ENCODE data around the gene SFT2D3. TPM values are rescaled to one million over a fixed set of nuclear protein-coding genes. Genes with fewer than 3 reads are reported as not detected.

Gene SFT2D3
- total RNA-seq, 1 donor from 2014 or later = 6.6 TPM

DNA sequence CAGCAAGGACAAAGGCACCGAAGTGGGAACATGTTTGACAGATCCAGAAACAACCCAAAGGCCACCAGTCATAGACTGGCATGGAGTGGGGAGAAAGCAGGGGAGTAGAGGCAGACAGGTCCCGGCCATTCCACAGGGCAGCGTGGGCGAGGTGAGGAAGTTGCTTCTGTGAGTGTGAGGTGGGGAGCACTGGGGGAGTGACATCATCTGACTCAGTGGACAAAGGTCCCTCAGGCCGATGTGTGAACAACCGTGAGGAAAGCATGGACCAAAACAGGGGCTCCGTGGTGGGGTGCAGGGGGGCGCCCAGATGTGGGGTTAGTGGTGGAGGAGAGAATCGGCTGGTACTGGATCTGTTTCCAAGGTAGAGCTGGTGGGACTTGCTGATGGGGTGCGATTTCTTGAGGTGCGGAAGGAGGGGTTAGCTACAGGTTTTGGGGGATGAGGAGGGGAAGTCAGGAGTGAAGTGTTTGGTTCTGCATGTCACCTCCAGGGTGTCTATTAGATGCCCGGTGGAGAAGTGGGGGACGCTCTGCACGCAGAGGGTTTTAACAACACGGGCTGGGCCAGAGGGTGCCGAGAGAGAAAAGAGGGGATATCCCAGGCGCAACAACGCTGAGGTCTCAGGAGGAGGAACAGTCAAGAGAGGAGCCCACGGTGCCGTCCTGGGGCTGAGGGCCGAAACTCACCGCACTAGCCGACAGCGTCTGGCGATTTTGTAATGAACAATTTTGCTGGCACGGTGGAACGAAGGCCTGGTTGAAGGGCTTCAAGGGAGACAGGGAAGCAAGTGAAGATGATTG lies 2.5 kb upstream of the SFT2D3 start:
- H3K36me3 Mint-ChIP-seq (ENCODE audit: low read depth) = peaks cover 6% of the 10 kb centered on the region
- no peaks in the 10 kb centered on the region for H3K27me3 Mint-ChIP-seq (ENCODE audit: insufficient read depth)
- no peak overlapping the region for H3K4me3 Mint-ChIP-seq
- peaks cover 27% of the 10 kb centered on the region for H3K4me1 Mint-ChIP-seq (ENCODE audit: low read depth)
- no peak for DNase-seq (ENCODE audit: low spot score)
- H3K9me3 Mint-ChIP-seq = no peaks in the 10 kb centered on the region
- H3K27ac Mint-ChIP-seq = peak overlapping the region; percentile 3
- intact Hi-C loops (cut with micrococcal nuclease) = loop anchor here (5.0 kb wide), 1 partner anchor 106 kb away; no protein-coding TSS in a partner anchor

DNA sequence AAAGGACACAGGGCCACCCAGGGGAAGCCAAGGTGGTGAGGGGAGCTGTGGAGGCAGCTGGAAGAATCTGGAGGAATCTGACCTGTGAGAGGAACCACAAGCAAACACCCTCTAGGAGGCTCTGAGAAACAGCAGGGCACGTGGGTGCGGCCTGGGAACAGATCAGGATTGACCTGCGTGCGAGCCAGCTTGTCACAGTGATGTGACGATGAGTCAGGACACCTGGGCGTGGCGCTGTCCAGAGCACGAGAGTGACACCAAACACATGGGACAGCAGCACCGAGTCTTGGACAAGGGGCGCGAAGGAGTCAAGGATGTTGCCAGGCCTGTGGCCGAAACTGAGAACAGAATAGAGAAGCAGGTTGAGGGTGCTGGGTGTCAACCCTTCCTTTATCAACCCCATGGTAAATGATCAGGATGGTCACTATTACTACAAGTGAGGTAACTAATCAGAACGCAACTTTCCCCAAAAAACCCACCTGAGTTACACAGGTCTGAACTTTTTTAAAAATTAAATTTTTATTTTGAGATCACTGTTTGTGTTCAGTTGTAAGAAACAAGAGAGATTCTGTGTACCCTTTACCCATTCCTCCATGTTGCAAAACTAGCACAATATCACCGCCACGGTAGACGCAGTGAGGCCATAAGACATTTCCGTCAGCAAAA lies 637 bp upstream of the SFT2D3 start:
- H3K27ac Mint-ChIP-seq = peak overlapping the region; percentile 97
- DNase-seq (ENCODE audit: low spot score) = no peak
- H3K36me3 Mint-ChIP-seq (ENCODE audit: low read depth) = peaks cover 17% of the 10 kb centered on the region

DNA sequence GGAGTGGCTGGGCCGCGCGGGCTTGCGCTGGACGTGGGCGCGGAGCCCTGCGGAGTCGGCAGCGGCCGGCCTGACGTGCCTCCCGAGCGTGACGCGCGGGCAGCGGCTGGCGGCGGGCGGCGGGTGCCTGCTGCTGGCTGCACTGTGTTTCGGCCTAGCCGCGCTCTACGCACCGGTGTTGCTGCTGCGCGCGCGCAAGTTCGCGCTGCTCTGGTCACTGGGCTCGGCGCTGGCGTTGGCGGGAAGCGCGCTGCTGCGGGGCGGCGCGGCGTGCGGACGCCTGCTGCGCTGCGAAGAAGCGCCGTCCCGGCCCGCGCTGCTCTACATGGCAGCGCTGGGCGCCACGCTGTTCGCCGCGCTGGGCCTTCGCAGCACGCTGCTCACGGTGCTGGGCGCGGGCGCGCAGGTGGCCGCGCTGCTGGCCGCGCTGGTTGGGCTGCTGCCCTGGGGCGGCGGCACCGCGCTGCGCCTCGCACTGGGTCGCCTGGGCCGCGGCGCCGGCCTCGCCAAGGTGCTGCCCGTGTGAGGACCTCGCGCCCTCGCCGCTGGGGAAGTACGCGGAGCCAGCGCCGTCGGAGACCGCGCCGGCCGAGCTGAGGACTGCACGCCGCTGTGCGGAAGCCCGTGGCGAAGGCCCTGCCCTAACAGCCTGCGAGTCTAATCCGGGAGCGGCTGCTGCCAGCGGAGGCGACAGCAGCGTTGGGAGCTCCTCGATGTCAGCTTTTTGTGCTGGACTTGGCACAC lies 526 bp downstream of the SFT2D3 start:
- H3K27me3 Mint-ChIP-seq (ENCODE audit: insufficient read depth) = no peaks in the 10 kb centered on the region
- no peaks in the 10 kb centered on the region for H3K9me3 Mint-ChIP-seq
- DNase-seq (ENCODE audit: low spot score) = peak; percentile 78
- H3K4me3 Mint-ChIP-seq = peak overlapping the region; percentile 91
- H3K27ac Mint-ChIP-seq = peak overlapping the region; percentile 96
- intact Hi-C loops (cut with micrococcal nuclease) = loop anchor here (1.0 to 10.0 kb wide), 11 partner anchors 53 to 617 kb away; partner anchors contain the start of genes IWS1, MAP3K2, UGGT1 and WDR33
- H3K36me3 Mint-ChIP-seq (ENCODE audit: low read depth) = peaks cover 20% of the 10 kb centered on the region
- peaks cover 35% of the 10 kb centered on the region for H3K4me1 Mint-ChIP-seq (ENCODE audit: low read depth)

More for the DNA sequence above, 637 bp upstream of the SFT2D3 start:
- Mint-ChIP-seq H3K4me1 (ENCODE audit: low read depth) (peaks cover 35% of the 10 kb centered on the region), H3K9me3 (no peaks in the 10 kb centered on the region), H3K27me3 (ENCODE audit: insufficient read depth) (no peaks in the 10 kb centered on the region), H3K4me3 (peak overlapping the region; percentile 92)
- intact Hi-C loops (cut with micrococcal nuclease) = loop anchor here (1.0 to 10.0 kb wide), 10 partner anchors 52 to 616 kb away; partner anchors contain the start of genes IWS1, MAP3K2 and UGGT1

DNA sequence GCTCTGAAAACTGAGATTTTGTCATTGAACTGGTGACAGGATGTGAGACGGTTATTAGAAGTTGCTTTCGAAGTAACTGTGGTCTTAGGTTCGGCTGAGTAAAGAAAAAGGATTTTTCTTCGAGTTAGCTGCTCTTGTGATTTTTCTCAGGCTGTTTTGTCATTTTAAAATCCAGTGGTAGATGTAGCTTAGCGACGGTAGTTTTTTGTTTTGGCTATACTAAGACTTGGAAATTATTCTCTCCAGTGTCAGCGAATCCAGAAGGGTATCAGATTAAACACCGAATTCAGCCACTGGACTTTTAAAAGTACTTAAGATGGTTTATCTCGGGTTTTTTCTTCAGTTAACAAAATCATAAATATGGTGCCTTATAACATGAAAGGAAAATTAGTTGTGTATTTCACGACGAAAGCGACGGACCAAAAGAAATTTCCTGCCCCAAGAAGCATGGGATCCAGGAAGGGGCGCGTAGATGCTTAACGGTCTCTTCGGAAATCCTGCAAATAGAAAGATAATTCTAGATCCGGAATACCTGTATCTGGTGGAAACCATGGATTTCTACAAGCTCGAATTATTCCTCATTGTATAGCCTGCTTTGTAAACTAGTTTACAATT lies 1.2 kb downstream of the SFT2D3 start:
- H3K27ac Mint-ChIP-seq = peak overlapping the region; percentile 96
- H3K36me3 Mint-ChIP-seq (ENCODE audit: low read depth) = peaks cover 23% of the 10 kb centered on the region
- intact Hi-C loops (cut with micrococcal nuclease) = loop anchor here (1.0 to 10.0 kb wide), 3 partner anchors 109 to 618 kb away; partner anchors contain the start of gene WDR33
- H3K4me3 Mint-ChIP-seq = peak overlapping the region; percentile 91
- no peaks in the 10 kb centered on the region for H3K27me3 Mint-ChIP-seq (ENCODE audit: insufficient read depth)
- H3K4me1 Mint-ChIP-seq (ENCODE audit: low read depth) = peaks cover 35% of the 10 kb centered on the region
- H3K9me3 Mint-ChIP-seq = no peaks in the 10 kb centered on the region
- no peak for DNase-seq (ENCODE audit: low spot score)

DNA sequence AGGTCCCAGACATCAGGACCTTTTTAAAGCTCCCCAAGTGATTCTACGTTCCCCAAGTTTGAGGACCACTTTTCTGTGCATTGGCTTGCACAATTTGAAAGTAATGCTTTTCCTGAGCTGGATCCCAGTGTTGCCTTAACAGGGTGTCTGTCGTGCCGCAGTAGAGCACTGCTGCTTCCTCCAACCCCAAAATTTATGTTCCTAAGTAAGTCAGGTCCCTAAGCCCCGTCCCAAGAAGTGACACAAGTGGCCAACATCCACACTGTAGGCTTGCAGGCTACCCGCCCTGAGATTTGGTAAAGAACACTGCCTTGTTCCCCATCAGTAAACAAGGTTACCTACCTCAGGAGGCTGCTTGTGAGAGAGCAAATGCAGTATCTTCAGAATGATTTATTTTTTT lies 2.0 kb downstream of the SFT2D3 start:
- Mint-ChIP-seq H3K27ac (no peak overlapping the region), H3K36me3 (ENCODE audit: low read depth) (peaks cover 25% of the 10 kb centered on the region), H3K9me3 (no peaks in the 10 kb centered on the region), H3K4me1 (ENCODE audit: low read depth) (peaks cover 35% of the 10 kb centered on the region), H3K4me3 (peak overlapping the region; percentile 33), H3K27me3 (ENCODE audit: insufficient read depth) (no peaks in the 10 kb centered on the region)
- intact Hi-C loops (cut with micrococcal nuclease) = loop anchor here (5.0 to 10.0 kb wide), 2 partner anchors 296 to 618 kb away; no protein-coding TSS in a partner anchor
- DNase-seq (ENCODE audit: low spot score) = no peak

DNA sequence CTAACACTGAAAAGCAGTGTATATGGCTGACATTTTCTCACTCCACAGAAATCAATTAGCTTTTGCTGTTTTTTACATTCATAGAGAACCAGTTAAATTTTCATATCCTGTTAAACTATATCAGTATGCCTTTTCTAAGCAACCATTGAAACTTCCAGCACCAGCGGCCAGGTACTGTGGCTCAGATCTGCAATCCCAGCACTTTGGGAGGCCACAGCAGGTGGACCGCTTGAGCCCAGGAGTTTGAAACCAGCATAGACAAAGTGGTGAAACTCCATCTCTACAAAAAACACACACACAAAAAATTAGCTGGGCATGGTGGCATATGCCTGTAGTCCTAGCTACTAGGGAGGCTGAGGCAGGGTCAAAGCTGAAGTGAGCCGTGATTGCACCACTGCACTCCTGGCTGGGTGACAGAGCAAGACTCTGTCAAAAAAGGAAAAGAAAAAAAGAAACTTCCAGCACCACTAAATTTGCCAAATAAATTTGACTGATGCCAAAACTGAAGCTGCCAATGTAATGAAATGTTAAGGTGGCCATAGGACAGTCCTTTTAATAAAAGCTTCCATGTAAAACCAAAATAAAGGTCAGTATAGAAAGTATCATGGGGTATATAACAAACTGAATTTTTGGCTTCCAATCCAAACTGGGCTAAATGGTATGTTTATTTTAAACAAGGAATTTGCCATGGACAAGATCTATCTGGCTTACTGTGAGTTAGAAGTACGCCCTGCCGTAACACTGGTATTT lies 3.5 kb downstream of the SFT2D3 start:
- Mint-ChIP-seq H3K27me3 (ENCODE audit: insufficient read depth) (no peaks in the 10 kb centered on the region), H3K36me3 (ENCODE audit: low read depth) (peaks cover 32% of the 10 kb centered on the region), H3K27ac (no peak overlapping the region), H3K9me3 (no peaks in the 10 kb centered on the region), H3K4me1 (ENCODE audit: low read depth) (peaks cover 35% of the 10 kb centered on the region), H3K4me3 (no peak overlapping the region)
- no peak for DNase-seq (ENCODE audit: low spot score)
- intact Hi-C loops (cut with micrococcal nuclease) = loop anchor here (5.0 to 10.0 kb wide), 2 partner anchors 298 to 620 kb away; no protein-coding TSS in a partner anchor

DNA sequence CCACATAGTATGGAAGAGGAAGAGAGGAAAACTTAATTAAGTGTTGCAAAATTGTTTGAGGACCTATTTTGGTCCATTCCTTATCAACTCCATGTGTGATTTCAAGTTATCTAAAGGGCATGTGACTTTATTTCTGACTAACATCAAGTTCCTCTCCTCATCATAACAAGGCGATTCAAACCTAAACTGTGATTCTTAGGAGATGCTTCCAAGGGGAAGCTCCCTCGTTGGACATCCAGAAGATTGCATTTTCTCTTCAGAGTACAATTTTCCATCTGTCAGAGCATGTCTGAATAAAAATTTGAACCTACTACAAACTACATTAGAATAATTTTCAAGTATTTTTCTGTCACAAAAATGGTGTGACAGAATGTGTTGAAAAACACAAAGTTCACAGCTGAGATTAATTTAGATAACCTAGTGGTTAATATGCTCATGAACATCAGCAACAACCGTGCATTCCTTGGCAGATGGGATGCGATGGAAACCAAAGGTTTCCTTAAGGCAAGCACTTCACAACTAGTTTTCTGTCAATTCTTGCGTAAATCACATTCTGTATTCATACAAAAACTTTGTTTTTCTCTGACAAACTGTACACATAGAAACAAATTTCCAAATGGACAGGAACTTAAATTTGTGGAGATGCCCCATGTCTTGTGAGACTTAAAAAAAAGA lies 4.2 kb downstream of the SFT2D3 start:
- H3K4me1 Mint-ChIP-seq (ENCODE audit: low read depth) = peaks cover 29% of the 10 kb centered on the region
- H3K27ac Mint-ChIP-seq = no peak overlapping the region
- peaks cover 32% of the 10 kb centered on the region for H3K36me3 Mint-ChIP-seq (ENCODE audit: low read depth)
- no peaks in the 10 kb centered on the region for H3K27me3 Mint-ChIP-seq (ENCODE audit: insufficient read depth)
- no peak for DNase-seq (ENCODE audit: low spot score)
- no peaks in the 10 kb centered on the region for H3K9me3 Mint-ChIP-seq
- H3K4me3 Mint-ChIP-seq = no peak overlapping the region
- intact Hi-C loops (cut with micrococcal nuclease) = loop anchor here (10.0 kb wide), 1 partner anchor 621 kb away; no protein-coding TSS in a partner anchor

DNA sequence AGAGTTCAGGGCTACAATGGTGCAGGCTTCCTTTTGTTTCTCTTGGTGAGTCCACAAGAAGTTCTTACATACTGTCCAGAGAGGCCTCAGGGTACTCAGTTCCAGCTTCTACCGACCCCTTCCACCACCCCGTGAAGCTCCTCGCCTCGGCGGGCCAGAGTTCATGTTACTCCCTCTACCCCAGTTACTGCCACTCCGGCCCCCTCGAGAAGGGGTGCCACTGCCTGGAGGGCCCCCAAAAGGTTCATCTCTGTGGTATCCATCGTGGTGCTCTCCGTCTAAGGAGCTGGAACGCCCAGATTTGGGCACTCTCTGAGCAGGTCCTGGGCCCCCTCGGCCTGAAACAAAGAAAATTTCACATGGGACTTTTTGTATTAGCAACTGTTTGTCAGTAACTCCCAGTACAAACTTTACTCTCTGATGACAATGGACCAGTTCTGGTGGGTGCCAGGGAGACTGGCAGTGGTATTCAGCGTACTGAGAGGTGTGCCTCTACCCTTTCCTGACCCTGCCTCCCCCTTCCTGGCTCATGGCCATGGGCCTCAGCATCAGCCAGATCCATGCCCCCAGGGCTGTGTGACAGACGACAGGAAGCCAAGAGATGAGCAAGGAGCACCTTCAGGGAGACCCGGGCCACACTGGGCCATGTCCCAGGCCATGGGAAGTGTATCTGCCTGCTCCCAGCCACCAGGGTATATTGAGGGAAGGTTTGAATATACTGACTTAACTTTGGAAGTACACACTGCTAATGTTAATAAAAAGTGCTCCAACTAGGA lies 5.1 kb downstream of the SFT2D3 start:
- Mint-ChIP-seq H3K9me3 (no peaks in the 10 kb centered on the region), H3K4me1 (ENCODE audit: low read depth) (peaks cover 22% of the 10 kb centered on the region), H3K4me3 (no peak overlapping the region), H3K27me3 (ENCODE audit: insufficient read depth) (no peaks in the 10 kb centered on the region), H3K36me3 (ENCODE audit: low read depth) (peaks cover 36% of the 10 kb centered on the region), H3K27ac (no peak overlapping the region)
- intact Hi-C loops (cut with micrococcal nuclease) = loop anchor here (10.0 kb wide), 1 partner anchor 622 kb away; no protein-coding TSS in a partner anchor
- DNase-seq (ENCODE audit: low spot score) = no peak

DNA sequence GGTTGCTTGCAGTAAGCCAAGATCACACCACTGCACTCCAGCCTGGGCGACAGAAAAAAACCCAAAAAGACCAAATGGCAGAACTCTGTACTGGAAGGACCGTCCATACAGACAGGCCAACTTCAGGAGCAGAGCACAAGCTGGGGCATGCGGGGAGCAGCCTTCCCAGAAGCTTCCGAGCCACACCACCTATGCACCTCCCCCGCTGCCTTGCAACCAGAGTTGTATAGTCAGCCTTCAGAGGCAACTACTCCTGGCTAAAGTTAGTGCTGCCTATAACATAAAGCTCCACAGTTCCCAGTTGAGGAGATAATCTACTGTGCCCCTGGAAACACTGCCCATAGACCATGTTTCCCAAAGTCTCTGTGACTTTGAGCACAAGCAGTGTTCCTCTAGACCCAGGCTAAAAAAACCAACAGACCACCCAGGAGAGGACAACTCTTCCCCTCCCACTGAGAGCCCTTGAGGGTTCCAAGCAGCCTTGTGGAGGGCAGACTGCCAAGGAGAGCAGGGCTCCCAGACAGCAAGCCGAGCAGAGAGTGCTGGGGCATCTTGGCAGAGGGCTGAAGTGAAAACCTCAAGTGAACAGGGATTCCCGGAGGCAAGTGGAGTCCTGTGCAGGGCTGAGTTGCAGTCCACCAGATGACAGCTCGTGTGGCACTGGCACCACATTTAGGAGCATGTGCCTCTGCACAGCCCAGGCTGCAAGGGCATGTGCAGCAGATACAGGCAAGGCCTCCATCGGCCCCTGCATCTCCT lies 6.8 kb downstream of the SFT2D3 start:
- intact Hi-C loops (cut with micrococcal nuclease) = loop anchor here (10.0 kb wide), 1 partner anchor 623 kb away; no protein-coding TSS in a partner anchor
- no peaks in the 10 kb centered on the region for H3K27me3 Mint-ChIP-seq (ENCODE audit: insufficient read depth)
- H3K36me3 Mint-ChIP-seq (ENCODE audit: low read depth) = peaks cover 30% of the 10 kb centered on the region

DNA sequence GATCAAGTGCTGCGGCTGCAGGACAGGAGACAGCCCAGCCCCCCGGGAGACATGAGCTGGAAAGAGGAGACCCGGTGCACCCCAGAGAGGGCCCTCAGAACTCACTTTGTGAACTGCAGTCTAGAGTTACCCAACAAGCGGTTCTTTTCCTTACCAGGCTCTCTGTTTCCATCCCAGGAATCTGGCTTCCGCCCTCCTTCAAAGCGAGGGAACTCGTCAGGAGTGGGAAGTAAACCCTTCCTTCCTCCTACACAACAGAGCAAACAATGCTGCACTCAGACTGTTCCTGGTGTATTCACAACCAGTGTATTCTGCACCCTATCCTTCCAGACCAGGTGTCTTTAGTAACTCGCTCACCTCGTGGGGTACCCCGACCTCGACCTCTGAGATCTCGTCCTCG lies 8.0 kb downstream of the SFT2D3 start:
- intact Hi-C loops (cut with micrococcal nuclease) = loop anchor here (10.0 kb wide), 1 partner anchor 625 kb away; no protein-coding TSS in a partner anchor
- peaks cover 28% of the 10 kb centered on the region for H3K36me3 Mint-ChIP-seq (ENCODE audit: low read depth)

More for the DNA sequence above, 6.8 kb downstream of the SFT2D3 start:
- no peaks in the 10 kb centered on the region for H3K9me3 Mint-ChIP-seq
- no peak overlapping the region for H3K27ac Mint-ChIP-seq
- no peak overlapping the region for H3K4me3 Mint-ChIP-seq
- peaks cover 16% of the 10 kb centered on the region for H3K4me1 Mint-ChIP-seq (ENCODE audit: low read depth)
- DNase-seq (ENCODE audit: low spot score) = no peak

More for the DNA sequence above, 8.0 kb downstream of the SFT2D3 start:
- Mint-ChIP-seq H3K27me3 (ENCODE audit: insufficient read depth) (no peaks in the 10 kb centered on the region), H3K27ac (no peak overlapping the region), H3K4me3 (no peak overlapping the region), H3K4me1 (ENCODE audit: low read depth) (peaks cover 10% of the 10 kb centered on the region), H3K9me3 (no peaks in the 10 kb centered on the region)
- DNase-seq (ENCODE audit: low spot score) = no peak
